Common myeloid progenitor, CD34-positive (primary cell): Measurements from ENCODE around the gene C5orf52.
"Not testable (repeated sequence)": the region's sequence is repeated elsewhere in the genome, so short reads cannot be mapped to it uniquely, and the experiment has no call there.

Experiments
- CTCF ChIA-PET: fragments of 350-600 bp; sonication (Branson Sonifier 250); formaldehyde crosslinking; loops from one replicate; lab custom pipeline; 2021; ENCODE audit warnings: antibody characterized with exemption; lab: Charles Lee
- POLR2A ChIA-PET: fragments of 350-600 bp; sonication (Branson Sonifier 250); formaldehyde crosslinking; loops from one replicate; lab custom pipeline; 2021; ENCODE audit warnings: antibody characterized with exemption; lab: Charles Lee
- DNase-seq, 3 donors: peaks; one replicate each; pipeline versions ENCODE4 v3.0.0 to v3.0.0-alpha.2; 2013
- H3K27ac ChIP-seq, 2 experiments: 1 replicate in 1 of 2; 2 replicates in 1 of 2; pipeline ENCODE4 v1.7.0; 2013; ENCODE audit warnings: inconsistent platforms in 2 of 2, low read length in 2 of 2, mild to moderate bottlenecking in 2 of 2, low read depth in 1 of 2, moderate library complexity in 1 of 2; ENCODE audit not compliant: severe bottlenecking in 2 of 2, insufficient read depth in 1 of 2, poor library complexity in 1 of 2
- H3K27me3 ChIP-seq, 5 experiments: replicated peaks in 2 of 5; 1 replicate in 3 of 5; 2 replicates in 2 of 5; pipeline versions ENCODE4 v1.6.1 to v1.7.0; 2013; ENCODE audit warnings: low read length in 4 of 5, mild to moderate bottlenecking in 2 of 5, moderate library complexity in 2 of 5, inconsistent platforms in 1 of 5; ENCODE audit not compliant: insufficient read depth in 5 of 5, control insufficient read depth in 4 of 5
- H3K36me3 ChIP-seq, 4 experiments: 1 replicate in 2 of 4; 2 replicates in 2 of 4; pipeline versions ENCODE4 v1.6.1 to v1.7.0; 2013; ENCODE audit warnings: low read length in 3 of 4, control low read depth in 1 of 4, mild to moderate bottlenecking in 1 of 4; ENCODE audit not compliant: control insufficient read depth in 4 of 4, insufficient read depth in 4 of 4
- H3K4me1 ChIP-seq, 4 experiments: 1 replicate in 3 of 4; 2 replicates in 1 of 4; pipeline versions ENCODE4 v1.6.1 to v1.7.1; 2013; ENCODE audit warnings: low read length in 3 of 4, mild to moderate bottlenecking in 3 of 4, control low read depth in 1 of 4, inconsistent platforms in 1 of 4, moderate library complexity in 1 of 4; ENCODE audit not compliant: control insufficient read depth in 4 of 4, insufficient read depth in 4 of 4; ENCODE audit errors: control extremely low read depth in 1 of 4
- H3K4me3 ChIP-seq, 7 experiments: 1 replicate in 4 of 7; 2 replicates in 3 of 7; pipeline versions ENCODE4 v1.5.1 to v1.7.0; 2013; ENCODE audit warnings: mild to moderate bottlenecking in 7 of 7, low read length in 6 of 7, moderate library complexity in 6 of 7, inconsistent platforms in 2 of 7, low read depth in 2 of 7, control low read depth in 1 of 7; ENCODE audit not compliant: insufficient read depth in 4 of 7, control insufficient read depth in 1 of 7; ENCODE audit errors: extremely low read depth in 1 of 7
- H3K9me3 ChIP-seq, 5 experiments: 1 replicate in 4 of 5; 2 replicates in 1 of 5; pipeline versions ENCODE4 v1.6.1 to v1.7.1; 2013; ENCODE audit warnings: low read length in 4 of 5, mild to moderate bottlenecking in 2 of 5, inconsistent platforms in 1 of 5, low read depth in 1 of 5, moderate library complexity in 1 of 5; ENCODE audit not compliant: control insufficient read depth in 4 of 5, insufficient read depth in 2 of 5; ENCODE audit errors: control extremely low read depth in 1 of 5
- WGBS: methylation state at CpG from one replicate; pipeline ENCODE4 v1.1.5; 2013; ENCODE audit not compliant: insufficient coverage; 5-methylcytosine and 5-hydroxymethylcytosine counted together

The C5orf52 gene

GRCh38 chr5:157674351-157674750, 3.0 kb downstream of the C5orf52 start:
- H3K27ac ChIP-seq, H3K36me3 ChIP-seq, CTCF ChIA-PET, POLR2A ChIA-PET, H3K9me3 ChIP-seq, DNase-seq, H3K4me3 ChIP-seq: not testable (repeated sequence)
- H3K27me3 ChIP-seq = peaks cover 0 to 41% (median 18%) of the 10 kb centered on the region in 5 experiments
- H3K4me1 ChIP-seq = peaks cover 4 to 15% (median 13%) of the 10 kb centered on the region in 4 experiments
- 100% methylated on average over 2 of the region's 4 CpGs for WGBS

GRCh38 chr5:157677931-157678330, 6.6 kb downstream of the C5orf52 start:
- Histone ChIP-seq H3K36me3 (no peaks in the 10 kb centered on the region), H3K4me1 (no peaks in the 10 kb centered on the region), H3K9me3 (no peaks in the 10 kb centered on the region), H3K4me3 (no peak overlapping the region), H3K27ac (no peak overlapping the region), H3K27me3 (peaks cover 0 to 5% (median 0%) of the 10 kb centered on the region in 5 experiments)
- WGBS = 91% methylated on average over 3 of the region's 3 CpGs
- DNase-seq = no peak
- POLR2A ChIA-PET = interaction anchor here (0.5 kb wide), 1 partner anchor 898 kb away, joined by 5 read pairs; no protein-coding TSS in a partner anchor
- CTCF ChIA-PET = no interaction called here

- Histone ChIP-seq H3K4me1 (no peaks in the 10 kb centered on the region), H3K9me3 (no peaks in the 10 kb centered on the region), H3K27ac (no peak overlapping the region), H3K27me3 (peaks cover 0 to under 1% (median 0%) of the 10 kb centered on the region in 5 experiments), H3K4me3 (no peak overlapping the region), H3K36me3 (no peaks in the 10 kb centered on the region)
- WGBS = 98% methylated on average over 6 of the region's 9 CpGs
- DNase-seq = no peak
- CTCF ChIA-PET = interaction anchor here (1.3 to 2.1 kb wide), 2 partner anchors 11 to 74 kb away, joined by 3 to 8 read pairs; no protein-coding TSS in a partner anchor
- POLR2A ChIA-PET = no interaction called here
Observed at GRCh38 chr5:157679801-157680200, 8.5 kb downstream of the C5orf52 start.

GRCh38 chr5:157680239-157680638, 8.9 kb downstream of the C5orf52 start:
- POLR2A ChIA-PET = no interaction called here
- no peak for DNase-seq
- CTCF ChIA-PET = interaction anchor here (1.3 to 2.1 kb wide), 2 partner anchors 12 to 73 kb away, joined by 3 to 8 read pairs; no protein-coding TSS in a partner anchor
- no peaks in the 10 kb centered on the region for H3K9me3 ChIP-seq
- H3K27me3 ChIP-seq = no peaks in the 10 kb centered on the region
- H3K27ac ChIP-seq = no peak overlapping the region
- no peak overlapping the region for H3K4me3 ChIP-seq
- H3K4me1 ChIP-seq = no peaks in the 10 kb centered on the region
- WGBS = 100% methylated on average over 2 of the region's 2 CpGs
- H3K36me3 ChIP-seq = no peaks in the 10 kb centered on the region

GRCh38 chr5:157681048-157681447, 9.7 kb downstream of the C5orf52 start:
- H3K36me3 ChIP-seq = no peaks in the 10 kb centered on the region
- H3K4me3 ChIP-seq = no peak overlapping the region
- ChIA-PET CTCF (interaction anchor here (0.7 to 1.3 kb wide), 3 partner anchors 11 to 72 kb away, joined by 3 to 4 read pairs (median 3); no protein-coding TSS in a partner anchor), POLR2A (no interaction called here)
- WGBS = 100% methylated on average over 3 of the region's 4 CpGs
- no peaks in the 10 kb centered on the region for H3K4me1 ChIP-seq
- DNase-seq = no peak
- H3K27ac ChIP-seq = no peak overlapping the region
- no peaks in the 10 kb centered on the region for H3K27me3 ChIP-seq
- H3K9me3 ChIP-seq = no peaks in the 10 kb centered on the region

- Histone ChIP-seq H3K9me3 (no peaks in the 10 kb centered on the region), H3K36me3 (no peaks in the 10 kb centered on the region), H3K4me3 (no peak overlapping the region), H3K27ac (no peak overlapping the region), H3K27me3 (no peaks in the 10 kb centered on the region), H3K4me1 (no peaks in the 10 kb centered on the region)
- WGBS = 50% methylated on average over 2 of the region's 3 CpGs
- CTCF ChIA-PET = interaction anchor here (0.8 to 1.6 kb wide), 3 partner anchors 10 to 61 kb away, joined by 3 to 4 read pairs (median 3); partner anchors contain the start of gene LSM11
- DNase-seq = no peak
- POLR2A ChIA-PET = interaction anchor here (0.6 kb wide), 1 partner anchor 46 kb away, joined by 3 read pairs; no protein-coding TSS in a partner anchor
Observed at GRCh38 chr5:157682257-157682656, 10.9 kb downstream of the C5orf52 start.

GRCh38 chr5:157686276-157687197, 15.2 kb downstream of the C5orf52 start:
- DNase-seq, H3K27me3 ChIP-seq, CTCF ChIA-PET, H3K4me3 ChIP-seq, POLR2A ChIA-PET, H3K27ac ChIP-seq, H3K4me1 ChIP-seq, H3K36me3 ChIP-seq: not testable (repeated sequence)
- 97% methylated on average over 10 of the region's 14 CpGs for WGBS
- H3K9me3 ChIP-seq = peaks cover 0 to 10% (median 6%) of the 10 kb centered on the region in 5 experiments
